GM21825 (cell line): ENCODE data around the gene AK1.
A peak's percentile ranks its signal among the peaks of the same experiment; 100 is the strongest.

Experiments
- ATAC-seq: cut with Tn5 transposase; IDR thresholded peaks from one replicate; pipeline ENCODE4 v1.9.1; 2021; ENCODE audit warnings: mild to moderate bottlenecking, moderate library complexity; ENCODE audit not compliant: unreplicated experiment

The AK1 gene

GRCh38 chr9:127877566-127877998, at the start of gene AK1:
AK1 (minus strand) TSS chr9:127877675; CDS start chr9:127874617, 3,058 bp downstream.
- no peak for ATAC-seq

DNA sequence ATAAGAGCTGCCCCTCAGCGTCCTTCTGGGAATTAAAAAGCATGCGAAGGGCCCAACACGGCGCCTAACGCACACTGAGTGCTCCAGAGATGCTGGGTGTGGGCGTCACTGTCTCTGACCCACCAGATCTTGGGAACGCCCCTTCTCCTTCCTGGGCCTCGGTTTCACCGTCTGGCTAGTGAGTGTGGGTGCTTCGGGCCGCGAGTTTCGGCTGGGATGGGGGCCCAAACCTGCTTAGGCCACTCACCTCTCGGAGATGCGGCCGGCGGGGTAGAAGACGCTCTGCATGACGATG, 49.4 kb upstream of the AK1 start:
- ATAC-seq = no peak

DNA sequence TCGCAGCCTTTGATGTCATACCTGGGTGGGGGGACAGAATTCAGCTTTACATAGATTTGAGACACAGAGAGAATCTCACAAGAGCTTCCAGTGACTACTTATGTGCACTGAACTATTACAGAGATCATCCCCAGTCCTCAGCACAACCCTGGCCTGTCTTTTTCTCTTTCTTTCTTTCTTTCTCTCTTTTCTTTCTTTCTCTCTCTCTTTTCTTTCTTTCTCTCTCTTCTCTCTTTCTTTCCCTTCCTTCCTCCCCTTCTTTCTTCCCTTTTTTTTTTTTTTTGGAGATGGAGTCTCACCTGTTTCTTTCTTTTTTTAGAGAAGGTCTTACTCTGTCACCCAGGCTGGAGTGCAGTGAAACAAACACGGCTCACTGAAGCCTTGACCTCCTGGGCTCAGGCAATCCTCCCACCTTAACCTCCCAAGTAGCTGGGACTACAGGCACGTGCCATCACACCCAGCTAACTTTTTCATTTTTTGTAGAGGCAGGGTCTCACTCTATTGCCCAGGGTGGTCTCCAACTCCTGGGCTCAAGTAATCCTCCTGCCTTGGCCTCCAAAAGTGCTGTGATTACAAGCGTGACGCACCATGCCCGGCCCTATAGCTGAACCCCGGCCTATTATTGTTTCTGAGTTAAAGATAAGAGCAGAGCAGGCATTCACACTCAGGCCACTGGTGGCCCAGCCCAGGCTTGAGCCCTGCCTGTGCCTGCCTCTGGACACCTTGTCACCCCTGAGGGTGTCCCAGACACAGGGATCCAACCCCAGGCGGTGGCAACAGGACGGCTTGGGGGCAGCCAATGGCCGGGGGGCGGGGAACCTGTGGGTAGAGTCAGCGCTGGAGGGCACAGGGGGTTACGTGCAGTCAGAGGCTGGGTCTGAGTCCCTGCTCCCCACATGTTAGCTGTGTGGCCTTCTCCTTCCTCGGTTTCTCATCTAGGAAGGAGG, 48.8 kb upstream of the AK1 start:
- ATAC-seq = no peak

GRCh38 chr9:127924736-127925444, 47.4 kb upstream of the AK1 start:
- no peak for ATAC-seq

- ATAC-seq = no peak
Observed at GRCh38 chr9:127923771-127924170, 46.3 kb upstream of the AK1 start.

GRCh38 chr9:127923046-127923445, 45.6 kb upstream of the AK1 start:
- ATAC-seq = no peak

DNA sequence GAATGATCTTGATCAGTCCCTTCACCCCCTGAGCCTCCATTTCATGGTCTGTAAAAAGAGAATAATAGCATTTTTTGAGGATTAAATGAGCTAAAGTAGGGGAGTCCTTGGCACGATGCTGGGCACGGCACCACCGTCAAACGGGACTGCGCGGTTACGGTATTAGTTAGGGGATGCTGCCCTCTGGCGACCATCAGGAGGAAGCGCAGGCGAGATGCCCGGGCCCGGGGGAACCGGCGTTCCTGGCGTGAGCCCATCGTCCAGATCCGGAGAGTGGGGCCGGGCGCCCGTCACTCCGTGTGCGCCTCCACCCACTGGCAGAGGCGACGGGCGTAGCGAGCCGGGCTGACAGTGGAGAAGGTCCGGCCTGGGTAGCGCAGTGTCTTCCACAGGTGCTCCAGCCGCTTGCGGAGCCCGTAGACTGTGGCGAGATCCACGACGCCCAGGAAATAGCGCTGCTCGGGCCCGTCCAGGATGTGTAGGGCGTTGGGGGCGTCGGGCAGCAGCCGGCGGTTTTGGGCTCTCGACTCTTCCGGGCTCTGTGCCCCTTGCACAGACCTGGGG, 44.2 kb upstream of the AK1 start:
- no peak for ATAC-seq

- ATAC-seq = no peak
Observed at GRCh38 chr9:127920794-127921193, 43.3 kb upstream of the AK1 start.

GRCh38 chr9:127919253-127919815, 41.9 kb upstream of the AK1 start:
- ATAC-seq = no peak

DNA sequence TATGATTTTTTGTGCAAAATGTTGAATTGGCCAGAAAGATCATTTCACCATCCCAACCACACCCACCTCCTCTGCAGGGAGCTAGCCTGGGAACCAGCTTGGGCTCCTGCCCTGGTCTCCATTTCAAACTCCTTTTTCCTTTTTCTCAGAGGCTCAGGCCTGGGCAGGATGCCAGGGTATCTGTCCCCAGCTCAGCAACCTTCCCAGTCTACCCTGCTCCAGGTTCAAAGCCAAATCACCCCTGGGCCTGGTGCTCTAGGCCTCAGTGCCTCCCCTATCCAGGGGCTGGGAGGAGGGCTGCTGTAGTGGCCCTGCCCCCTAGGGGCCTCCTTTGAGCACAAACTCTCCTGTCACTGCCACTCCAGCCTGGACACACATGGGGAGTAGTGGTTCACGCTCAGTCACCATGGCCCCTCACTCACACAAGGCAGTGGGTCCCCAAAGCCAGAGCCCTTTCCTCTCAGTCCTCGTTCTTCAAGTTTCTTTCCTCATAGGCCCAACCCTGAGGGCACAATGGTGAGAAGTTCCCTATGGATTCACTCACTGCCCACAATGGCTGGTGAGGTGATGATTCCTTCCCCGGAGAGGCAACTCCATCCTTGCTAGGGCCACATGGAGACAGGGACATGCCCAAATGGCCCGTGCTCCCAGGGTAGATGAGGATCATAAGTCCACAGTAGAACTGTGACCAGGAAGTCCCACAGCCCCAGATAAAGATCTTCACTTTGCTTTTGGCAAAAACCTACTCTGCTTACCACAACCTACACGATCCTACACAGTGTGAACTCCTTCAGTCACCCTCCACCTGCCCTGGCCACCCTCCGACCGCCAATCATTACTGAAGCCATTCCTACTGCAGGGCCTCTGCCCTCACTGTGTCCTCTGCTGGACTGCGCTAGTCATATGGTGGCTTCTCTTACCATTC, 41.0 kb upstream of the AK1 start:
- no peak for ATAC-seq

DNA sequence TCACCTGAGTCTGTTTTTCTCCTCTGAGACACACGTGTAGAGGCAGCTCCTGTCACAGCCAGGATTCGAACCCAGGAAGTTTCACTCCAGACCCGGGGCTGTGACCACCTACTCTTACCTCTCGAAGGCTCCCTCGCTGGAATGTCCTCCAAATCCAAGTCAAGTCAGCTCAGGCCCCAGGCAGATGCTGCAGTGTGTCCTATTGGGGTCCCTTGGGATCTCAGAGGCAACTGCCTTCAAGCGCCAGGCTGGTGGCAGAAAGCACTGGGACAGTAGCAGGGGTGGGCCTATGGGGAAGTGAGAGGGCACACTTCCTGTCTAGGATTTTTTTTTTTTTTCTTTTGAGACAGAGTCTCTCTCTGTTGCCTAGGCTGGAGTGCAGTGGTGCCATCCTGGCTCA, 40.1 kb upstream of the AK1 start:
- ATAC-seq = no peak

- peak; percentile 61 for ATAC-seq
Observed at GRCh38 chr9:127916720-127917581, 39.5 kb upstream of the AK1 start, which contains the start of gene ST6GALNAC4. ST6GALNAC4 (minus strand) TSS chr9:127917041; CDS start chr9:127916419, 622 bp downstream.

GRCh38 chr9:127915801-127916719, 38.6 kb upstream of the AK1 start:
- no peak for ATAC-seq

DNA sequence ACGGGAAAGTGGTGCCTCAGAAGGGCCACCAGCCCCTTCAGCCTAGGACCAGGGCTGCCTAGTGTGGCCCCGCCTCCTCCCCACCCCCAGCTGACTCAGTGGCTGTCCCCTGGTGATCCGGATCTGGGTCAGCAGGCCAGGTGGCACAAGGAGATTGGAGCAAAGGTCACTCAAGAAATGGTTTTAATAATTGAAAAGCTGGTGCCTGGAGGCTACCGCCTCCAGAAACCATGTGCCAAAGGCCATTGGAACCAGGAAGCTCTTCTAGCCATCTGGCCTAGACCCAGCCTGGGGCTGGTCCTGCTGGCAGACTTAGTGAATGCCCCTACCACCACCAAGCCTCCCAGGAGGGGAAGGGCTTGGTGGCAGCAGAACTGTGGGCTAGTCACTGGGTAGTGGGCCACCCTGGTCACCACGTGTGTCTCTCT, 37.9 kb upstream of the AK1 start:
- ATAC-seq = no peak

GRCh38 chr9:127913682-127914081, 36.2 kb upstream of the AK1 start:
- no peak for ATAC-seq

- ATAC-seq = no peak
Observed at GRCh38 chr9:127912882-127913281, 35.4 kb upstream of the AK1 start.

DNA sequence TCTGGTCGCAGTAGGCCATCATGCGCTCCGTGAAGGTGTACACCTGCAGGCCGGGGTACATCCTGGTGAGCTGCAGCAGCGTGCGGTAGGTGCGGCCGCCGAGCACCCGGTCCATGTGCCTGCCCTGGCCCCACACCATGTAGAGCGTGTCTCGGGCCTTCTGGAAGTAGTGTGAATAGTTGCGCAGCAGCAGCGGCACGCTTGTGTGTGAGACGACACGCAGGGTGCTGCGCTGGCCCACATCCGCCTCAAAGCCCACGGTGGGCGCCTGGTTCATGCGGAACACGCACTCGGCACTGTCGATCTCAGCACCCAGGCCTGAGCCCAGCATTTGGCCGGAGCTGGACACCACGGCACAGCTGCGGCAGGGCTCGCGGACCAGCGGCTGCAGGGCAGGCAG, 34.8 kb upstream of the AK1 start:
- no peak for ATAC-seq

DNA sequence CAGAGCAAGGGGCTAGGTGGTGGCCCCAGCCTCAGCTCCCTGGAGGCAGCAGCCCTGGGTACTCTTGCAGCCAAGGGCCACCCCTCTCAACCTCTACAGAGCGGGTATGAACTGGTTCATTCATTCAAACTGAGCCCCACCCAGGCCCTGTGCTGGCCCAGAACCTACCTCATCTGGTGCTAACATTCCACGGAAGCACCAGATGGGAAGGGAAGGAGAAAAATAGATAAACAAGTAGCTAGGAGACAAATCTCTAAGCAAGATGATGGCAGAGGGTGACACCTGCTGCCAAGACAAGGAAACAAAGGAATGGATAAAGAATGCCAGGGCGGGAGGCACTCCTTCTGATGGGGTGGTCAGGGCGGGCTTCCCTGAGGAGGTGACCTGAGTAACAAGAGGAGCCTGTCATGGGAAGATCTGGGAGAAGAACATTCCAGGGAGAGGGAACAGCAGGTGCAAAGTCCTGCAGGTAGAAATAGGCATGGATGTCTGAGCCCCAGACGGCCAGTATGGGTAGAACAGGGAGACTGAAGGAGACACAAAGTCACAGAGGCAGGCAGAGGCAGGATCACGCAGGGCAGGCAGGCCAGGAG, 33.2 kb upstream of the AK1 start:
- ATAC-seq = no peak
